DMS53 (cell line): ENCODE data around the gene PPP1R12B.
A peak's percentile ranks its signal among the peaks of the same experiment; 100 is the strongest.
"Not testable (repeated sequence)": the region's sequence is repeated elsewhere in the genome, so short reads cannot be mapped to it uniquely, and the experiment has no call there.

Experiments used
- DNase-seq: peaks from one replicate; lab custom pipeline; 2025; lab: John Stamatoyannopoulos, UW

Gene PPP1R12B

DNA sequence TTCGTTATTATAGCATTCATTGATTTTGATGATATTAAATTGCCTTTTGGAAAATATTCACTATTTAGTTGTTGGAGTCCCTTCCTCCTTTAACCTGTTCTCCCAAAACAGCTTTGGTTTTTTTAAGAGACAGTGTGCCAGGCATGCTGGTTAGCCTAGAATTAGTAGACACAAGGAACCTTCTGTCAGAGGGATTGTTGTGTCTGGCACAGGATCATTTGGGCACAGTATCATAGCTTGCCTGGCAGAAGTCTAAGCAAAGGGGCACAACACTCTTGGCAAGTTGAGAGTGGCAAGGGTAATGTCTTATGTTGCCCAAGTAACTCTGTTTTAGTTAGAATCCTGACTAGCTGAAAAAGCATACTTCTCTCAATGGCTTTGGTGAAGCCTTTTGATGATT lies 49.9 kb downstream of the PPP1R12B start:
- not testable (repeated sequence) for DNase-seq

DNA sequence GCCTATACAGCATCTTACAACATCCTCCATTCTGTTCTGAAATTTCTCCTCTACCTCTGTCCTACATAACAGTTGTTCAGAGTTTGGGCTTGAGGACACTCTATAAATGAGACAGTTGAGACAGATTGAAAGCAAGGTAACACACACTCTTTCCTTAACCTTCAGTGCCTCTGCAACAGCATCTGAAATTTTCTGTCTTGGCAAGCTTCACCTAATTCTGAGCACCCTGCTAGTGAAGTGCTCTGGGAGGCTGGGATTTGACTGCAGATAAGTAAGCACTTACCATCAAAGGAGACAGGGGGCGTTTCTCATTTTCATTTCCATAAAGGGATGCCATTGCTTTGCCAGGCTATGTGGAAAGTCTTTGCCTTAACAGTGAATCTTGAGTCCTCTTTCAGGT lies 53.3 kb downstream of the PPP1R12B start:
- not testable (repeated sequence) for DNase-seq

DNA sequence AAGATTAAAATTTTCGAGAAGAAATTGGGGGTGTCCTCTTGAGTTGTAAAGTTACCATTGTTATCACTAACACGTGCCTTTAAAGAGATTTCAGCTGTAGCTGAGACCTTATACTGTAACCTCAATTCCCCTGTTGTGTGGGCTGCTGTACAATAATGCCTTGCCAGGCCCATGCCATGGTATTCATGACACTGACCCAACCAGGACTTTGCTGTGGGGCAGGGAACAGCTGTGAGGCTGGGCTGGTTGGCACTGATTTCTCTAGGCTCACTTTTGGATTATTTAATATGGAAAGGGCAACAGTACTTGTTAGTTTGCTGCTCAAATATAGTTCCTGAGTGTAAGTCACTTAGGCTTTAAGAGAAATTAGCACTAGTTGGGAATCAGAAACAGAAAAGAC lies 54.9 kb downstream of the PPP1R12B start:
- not testable (repeated sequence) for DNase-seq

DNA sequence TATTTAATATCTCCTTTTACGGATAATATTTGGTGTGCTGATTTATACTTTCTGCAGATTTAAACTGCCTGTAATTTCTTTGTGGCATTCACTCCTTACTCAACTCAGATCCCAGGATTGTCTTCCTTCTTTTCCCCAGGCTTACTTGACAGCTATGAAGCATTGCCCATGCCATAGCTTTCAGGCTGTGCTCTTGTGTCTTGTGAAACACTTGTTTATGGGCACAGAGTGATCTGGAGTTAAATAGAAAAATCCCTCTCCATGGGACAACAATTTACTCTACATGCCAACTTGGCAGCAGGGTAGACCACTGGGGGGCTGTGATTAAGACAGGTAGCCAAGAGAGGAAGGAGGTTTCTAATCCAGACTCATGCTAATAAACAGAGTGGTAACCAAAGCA lies 57.4 kb downstream of the PPP1R12B start:
- DNase-seq = no peak

DNA sequence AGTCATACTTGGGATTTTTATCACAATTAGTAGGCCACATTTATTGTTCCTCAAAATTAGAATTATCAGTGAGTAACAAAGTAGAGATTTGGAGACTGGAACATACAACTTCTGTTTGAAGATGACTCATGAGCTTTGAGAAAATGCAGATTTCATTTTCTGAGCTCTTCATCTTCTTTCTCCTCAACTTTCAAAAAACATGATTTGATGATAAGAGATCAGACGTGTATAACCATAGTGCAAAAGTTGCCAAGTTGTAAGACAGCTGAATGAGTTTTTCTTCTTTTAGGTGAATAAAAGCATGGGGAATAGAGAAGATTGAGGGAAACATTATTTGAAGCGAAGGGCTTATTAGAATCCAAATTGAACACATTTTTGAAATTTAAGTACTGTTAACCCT lies 58.4 kb downstream of the PPP1R12B start:
- not testable (repeated sequence) for DNase-seq

DNA sequence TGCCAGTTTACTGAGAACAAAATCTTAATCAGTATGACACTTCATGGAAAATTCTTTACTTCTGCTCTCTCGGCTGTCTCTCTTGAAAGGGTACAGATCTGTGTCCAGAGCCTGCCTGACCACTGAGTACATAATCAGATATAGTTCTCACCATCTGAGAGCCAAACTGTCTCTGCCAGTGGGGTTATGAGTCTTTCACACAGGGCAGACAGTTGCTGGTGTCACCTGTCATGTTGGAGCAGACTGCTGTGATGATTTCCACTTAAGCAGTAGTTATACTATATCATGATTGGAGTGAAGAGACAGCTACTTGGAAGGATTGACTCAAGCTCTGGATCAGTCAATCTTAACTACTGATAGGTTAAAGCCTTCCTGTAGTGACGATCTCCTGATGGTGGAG lies 58.9 kb downstream of the PPP1R12B start:
- DNase-seq = not testable (repeated sequence)

DNA sequence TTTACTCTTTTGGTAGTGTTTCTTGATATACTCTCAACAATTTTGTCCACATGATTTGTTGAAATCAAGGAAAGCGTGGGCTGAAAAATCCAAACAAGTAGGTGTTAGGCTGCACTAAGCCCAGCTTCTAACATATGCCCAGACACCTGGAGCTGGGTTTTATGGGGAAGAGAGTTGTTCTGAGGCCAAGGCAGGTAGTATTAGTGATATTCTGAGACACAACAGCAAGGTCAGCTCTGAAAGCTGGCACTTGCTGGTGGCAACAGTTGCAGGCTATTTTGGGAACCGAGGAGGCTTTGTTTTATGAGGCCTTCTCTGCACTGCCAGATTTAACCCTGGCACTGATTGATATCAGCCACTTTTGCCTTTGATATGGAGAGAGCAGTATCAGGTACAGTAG lies 61.8 kb downstream of the PPP1R12B start:
- DNase-seq = not testable (repeated sequence)

DNA sequence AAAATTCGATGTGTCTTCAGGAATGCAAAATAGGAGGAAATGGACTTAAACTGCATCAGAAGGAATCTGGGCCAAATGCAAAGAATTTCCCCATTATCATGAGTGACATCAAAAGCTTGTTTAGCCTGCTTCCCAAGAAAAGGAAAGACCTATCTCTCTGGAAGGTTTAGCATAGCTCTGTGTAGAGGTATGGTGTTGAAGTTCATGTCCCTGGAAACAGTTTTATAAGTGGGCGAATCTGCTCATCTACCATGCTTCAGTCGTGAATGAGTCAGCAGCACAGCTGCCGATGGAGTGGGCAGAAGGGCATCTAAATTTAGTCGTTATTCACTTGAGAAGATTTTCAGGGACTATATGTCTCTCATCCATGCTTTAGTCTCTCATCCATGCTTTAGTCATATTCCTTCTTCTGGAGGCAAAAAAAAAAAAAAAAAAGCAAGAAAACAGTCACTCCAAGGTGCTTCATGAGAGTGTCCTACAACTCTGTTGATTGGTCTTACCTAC lies 62.4 kb downstream of the PPP1R12B start:
- DNase-seq = peak; percentile 71

DNA sequence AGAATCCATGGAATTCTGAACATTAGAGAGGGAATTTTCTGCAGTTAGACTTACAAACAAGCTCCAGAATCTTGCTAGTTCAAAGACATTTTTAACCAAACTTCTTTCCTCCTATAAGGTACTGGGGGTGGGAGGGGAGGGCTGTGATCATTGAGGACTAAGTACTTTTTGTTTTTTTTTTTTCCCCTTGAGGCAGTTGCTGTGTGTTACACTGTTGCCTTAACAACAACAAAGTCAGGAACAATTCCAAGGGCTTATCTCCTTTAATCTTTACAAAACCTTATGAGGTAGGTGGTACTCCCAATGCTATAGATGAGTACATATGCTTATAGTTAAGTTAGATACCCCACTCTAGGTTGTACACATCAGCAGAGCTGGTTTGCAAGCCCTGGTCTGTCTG lies 62.9 kb downstream of the PPP1R12B start:
- DNase-seq = peak; percentile 47

DNA sequence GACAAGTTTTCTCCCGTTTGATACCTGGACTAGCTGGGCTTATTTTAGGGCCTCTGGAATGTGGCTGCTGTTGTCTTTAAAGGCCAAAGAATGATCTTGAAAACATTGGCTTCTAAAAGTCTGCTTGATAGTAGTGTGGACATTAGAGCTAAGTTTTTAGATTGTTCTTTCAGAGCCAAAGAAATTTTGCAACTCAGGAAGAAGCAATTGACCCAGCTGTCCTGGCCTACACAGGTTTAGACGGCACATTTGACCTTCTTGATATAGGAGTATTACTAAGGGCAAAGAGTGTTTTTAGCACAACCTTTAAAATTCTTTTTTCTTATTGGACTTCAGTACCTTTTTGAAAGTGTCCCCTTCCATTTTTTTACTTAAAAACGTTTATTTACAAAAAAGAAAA lies 63.9 kb downstream of the PPP1R12B start:
- not testable (repeated sequence) for DNase-seq

DNA sequence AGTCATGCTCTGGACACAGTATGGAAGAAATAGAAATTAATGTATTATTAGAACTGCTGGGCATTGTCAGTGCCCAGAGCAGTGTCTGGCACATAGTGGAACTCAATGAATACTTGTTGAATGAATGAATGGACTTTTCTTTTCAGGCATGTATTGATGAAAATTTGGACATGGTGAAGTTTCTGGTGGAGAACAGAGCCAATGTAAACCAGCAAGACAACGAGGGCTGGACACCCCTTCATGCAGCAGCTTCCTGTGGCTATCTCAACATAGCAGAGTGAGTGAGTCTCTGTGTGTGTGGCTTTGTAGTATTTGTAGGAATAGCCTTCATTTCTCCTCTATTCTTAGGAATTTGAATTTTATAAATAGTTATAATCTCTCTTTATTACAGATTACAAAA lies 68.1 kb downstream of the PPP1R12B start:
- DNase-seq = no peak

DNA sequence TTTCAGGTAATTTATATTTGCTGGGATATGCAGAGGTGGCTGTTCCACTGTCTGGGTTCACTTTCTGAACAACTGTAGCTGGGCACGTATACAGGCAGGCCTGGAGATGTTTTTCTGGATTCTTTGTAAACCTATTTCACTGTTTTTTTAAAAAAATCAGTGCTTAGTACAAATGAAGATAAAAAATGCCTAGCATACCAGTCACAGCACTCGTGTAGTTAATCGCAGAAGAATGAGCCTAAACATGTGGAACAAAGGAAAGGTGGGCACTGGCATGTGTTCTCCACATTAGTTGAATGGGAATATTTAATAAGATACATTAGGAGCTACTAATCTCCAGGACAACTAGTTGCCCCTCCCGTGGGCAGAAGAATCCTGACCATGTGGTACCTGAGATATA lies 68.6 kb downstream of the PPP1R12B start:
- DNase-seq = not testable (repeated sequence)

DNA sequence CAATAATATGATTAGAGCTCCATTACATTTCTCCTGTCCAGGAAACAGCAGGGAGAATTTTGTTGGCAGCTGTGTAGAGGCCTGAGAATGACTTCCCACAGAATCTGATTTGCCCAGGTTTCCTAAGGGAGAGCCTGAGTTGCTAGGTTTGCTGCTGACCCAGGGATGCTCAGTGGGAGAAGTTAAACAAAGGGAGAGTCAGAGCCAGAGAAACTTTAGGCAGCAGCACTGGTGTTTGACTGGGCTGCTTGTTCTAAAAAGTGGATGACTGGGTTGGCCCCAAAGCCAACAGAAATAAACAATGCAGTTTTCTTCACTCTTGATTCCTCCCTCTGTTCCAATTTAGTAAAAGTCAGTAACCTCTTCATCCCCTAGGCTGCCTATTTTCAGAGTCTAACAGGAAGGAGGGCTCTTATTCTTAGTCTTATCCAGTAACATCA lies 69.3 kb downstream of the PPP1R12B start:
- not testable (repeated sequence) for DNase-seq

DNA sequence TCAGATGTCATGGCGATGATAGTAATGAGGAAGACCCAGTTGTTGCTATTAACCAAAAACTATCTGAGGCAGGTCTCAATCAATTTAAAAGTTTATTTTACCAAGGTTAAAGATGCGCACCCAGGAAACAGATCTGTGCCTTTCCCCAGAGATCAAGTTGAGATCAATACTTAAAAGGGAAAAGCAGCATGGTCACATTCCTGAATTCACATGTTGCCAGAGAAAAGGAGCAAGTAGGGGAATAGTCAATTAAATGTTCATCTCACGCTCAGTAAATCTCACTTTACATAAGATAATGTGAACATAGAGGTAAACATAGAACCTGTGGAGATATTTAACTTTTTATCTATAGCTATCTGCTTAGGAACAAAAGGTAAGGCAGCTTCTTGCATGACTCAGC lies 71.2 kb downstream of the PPP1R12B start:
- DNase-seq = not testable (repeated sequence)

DNA sequence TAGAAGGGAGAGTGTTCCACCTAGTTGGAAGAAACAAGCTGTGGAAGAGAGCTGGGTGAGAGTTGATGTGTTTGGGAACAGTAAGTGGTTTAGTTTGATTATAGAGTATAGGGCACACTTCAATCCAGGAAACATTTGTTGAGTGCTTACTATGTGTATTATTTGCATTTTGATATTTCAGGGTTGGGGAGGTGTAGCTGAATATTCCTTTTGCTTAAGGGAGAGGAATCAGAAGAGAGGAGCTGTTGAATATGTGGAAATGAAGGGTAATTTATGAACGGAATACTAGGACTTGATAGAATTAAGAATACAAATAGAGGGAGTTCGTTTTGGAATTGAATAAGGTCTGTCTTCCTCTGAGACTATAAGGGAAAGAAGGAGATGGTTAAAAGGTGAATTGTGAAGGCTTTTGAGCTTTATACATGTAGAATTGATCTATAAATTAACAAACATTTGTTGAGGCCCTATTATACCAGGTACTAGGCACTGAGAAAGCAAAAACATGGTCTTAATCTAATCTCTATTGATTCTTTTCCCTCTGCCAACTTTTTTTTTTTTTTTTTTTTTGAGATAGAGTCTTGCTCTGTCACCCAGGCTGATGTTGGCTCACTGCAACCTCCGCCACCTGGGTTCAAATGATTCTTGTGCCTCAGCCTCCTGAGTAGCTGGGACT lies 72.1 kb downstream of the PPP1R12B start:
- DNase-seq = not testable (repeated sequence)

DNA sequence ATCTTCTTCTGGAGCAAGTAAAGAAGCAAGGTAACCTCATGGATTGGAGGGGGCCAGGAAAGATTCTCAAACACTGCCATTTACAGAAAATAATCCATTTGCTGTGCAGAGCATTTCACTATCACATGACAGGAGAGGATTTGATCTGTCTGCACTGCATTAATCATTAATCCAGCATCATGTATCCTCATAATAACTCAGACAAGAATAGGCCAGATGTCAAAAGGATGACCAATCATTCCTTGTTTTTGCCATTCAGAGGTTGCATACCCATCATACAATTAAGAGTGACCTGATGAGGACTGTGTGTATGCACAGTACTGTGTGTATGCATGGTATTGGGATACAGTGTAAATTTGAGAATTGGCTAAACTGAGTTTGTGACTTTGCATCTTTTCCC lies 74.2 kb downstream of the PPP1R12B start:
- DNase-seq = peak; percentile 49

DNA sequence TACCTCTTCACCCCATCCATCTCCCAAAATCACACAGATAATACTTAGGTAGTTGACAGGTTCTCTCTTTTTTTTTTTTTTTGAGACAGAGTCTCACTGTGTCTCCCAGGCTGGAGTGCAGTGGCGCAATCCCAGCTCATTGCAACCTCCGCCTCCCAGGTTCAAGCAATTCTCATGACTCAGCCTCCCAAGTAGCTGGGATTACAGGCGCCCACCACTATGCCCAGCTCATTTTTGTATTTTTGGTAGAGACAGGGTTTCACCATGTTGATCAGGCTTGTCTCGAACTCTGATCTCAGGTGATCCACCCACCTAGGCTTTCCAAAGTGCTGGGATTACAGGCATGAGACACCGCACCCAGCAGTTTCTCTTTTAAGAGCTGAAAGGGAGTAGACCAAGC lies 75.8 kb downstream of the PPP1R12B start:
- not testable (repeated sequence) for DNase-seq

DNA sequence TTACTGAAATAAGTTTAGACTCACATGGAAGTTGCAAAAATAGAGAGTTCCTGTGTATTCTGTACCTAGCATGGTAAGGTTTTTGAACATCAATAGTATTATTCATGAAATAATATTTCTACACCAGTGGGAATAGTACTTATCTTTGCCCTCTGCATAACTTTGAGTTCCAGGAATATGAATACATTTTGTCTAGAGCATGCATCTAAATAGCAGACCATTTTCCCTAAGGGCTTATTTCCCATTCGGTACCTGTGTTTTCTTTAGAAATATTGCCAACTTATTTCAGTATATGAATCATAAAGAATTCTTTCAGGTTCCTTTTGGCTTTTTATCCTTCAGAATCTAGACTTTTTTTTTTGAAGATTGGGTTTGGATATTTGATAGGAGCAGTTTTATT lies 81.6 kb downstream of the PPP1R12B start:
- DNase-seq = not testable (repeated sequence)

DNA sequence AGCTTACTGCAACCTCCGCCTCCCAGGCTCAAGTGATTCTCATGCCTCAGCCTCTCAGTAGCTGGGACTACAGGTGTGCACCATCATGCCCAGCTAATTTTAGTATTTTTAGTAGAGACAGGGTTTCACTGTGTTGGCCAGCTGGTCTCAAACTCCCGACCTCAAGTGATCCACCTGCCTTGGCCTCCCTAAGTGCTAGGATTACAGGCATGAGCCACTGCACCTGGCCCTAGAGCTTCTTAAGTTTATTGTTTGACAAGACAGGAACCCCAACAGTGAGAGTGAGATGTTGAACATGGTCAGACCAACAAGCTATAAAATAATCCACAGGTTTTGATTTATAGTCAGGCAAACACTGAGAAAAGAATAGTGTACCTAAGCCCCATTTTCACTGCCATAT lies 83.8 kb downstream of the PPP1R12B start:
- not testable (repeated sequence) for DNase-seq

DNA sequence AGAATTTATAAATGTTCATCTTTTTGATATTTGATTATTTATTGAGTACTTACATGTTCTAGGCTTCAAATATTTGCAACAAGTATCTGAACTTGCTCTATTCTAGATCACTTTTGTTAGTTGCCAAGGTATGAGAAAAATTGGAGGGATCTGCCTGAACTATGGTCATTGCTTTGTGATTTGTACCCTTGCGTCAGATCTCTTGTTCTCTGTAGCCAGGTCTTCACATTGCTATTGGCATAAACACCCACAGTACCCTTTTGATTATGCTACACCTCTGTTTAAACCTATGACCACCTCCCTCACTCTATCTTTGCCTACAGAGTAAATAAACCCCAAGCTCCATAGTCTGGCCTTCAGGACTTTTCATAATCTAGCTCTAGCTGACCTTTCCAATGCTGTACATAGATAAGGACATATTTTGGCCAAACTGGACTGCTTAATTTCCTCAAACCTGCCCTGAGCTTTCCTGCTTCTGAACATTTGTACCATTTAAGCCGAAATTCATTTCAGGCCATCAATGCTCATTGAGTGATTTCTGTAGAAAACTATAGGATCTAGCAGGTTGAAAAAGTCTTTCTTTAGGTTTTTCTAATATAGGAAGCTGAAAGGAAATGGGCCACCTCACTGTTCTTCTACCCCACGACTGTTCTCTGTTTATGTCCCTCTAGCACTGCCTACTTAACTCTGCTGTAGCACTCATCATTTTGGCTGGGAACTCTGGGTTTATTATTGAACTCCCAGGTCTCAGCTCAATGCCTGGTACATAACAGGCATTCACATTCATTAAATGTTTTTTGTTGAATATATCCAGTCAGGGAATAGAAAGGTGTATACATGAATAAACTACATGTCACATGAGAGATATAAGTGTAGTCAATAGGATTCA lies 84.9 kb downstream of the PPP1R12B start:
- DNase-seq = no peak

DNA sequence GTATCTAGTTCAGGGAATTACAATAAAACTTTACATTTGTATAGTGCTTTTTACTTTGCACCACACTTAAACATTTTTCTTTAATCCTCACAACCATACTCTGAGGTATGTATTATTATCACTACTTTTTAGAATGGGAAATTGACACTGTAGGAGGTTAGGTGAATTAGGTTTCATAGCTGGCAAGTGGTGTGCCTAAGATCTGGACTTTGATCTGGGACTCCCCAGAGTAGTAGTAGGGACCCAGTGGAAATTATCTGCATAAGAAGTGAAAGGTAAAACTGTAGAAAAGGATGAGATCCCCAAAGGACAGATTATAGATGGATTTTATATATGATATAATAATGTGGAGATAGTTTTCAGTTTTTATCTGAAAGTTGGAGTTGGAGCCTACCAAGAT lies 85.6 kb downstream of the PPP1R12B start:
- no peak for DNase-seq

DNA sequence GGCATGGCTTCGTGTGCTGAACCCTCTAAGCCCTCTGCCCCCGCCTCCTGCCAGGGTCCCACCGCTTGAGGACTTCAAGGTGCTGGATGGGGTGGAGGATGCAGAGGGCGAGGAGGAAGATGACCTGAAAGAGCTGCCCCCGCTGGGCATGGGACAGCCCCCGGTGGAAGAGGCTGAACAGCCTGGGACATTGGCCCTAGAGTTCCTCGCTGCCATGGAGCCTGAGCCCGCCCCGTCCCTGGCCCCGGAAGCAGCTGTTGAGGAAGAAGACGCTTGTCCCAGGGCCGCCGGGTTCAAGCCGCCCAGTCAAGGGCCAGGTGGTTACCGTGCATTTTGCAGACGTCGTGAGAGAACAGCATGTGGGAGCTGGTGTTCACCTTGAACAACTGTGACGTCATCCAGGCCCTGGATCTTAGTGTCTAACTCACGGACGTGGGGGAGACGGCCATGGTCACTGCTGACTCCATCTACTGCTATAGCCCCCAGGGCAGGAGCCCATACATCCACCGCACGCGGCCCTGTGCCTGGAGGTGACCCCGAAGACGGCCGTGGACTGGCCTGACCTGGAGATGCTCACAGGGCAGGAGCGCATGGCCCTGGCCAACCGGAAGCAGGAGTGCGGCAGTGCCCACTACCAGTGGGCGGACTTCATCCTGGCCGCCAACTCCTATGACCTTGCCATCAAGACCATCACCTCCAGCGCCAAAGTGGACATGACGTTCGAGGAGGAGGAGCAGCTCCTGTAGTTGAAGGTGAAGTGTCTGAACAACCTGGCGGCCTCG lies 90.1 kb downstream of the PPP1R12B start:
- no peak for DNase-seq
